ENCODE data around the gene ARL17B.
"Not testable (repeated sequence)": the region's sequence is repeated elsewhere in the genome, so short reads cannot be mapped to it uniquely, and the experiment has no call there.

ARL17B gene

GRCh38 chr17:46361755-46362154 is at the start of gene ARL17B:
Gene ARL17B, minus strand, starts transcription at chr17:46361766. Its CDS starts 3,369 bp downstream, at chr17:46358397.
- DNase-seq, result not testable (repeated sequence)

- not testable (repeated sequence) for DNase-seq
These were observed 48.3 kb upstream of the ARL17B start for GRCh38 chr17:46409864-46410263.

- not testable (repeated sequence) for DNase-seq
These were observed 45.6 kb upstream of the ARL17B start for GRCh38 chr17:46407155-46407554.

GRCh38 chr17:46401033-46401787 is 39.6 kb upstream of the ARL17B start:
- DNase-seq, result not testable (repeated sequence)

- not testable (repeated sequence) for DNase-seq
These were observed 39.0 kb upstream of the ARL17B start for GRCh38 chr17:46400543-46400942.

- DNase-seq, result not testable (repeated sequence)
These were observed 38.4 kb upstream of the ARL17B start for GRCh38 chr17:46399993-46400392.

- DNase-seq, result not testable (repeated sequence)
These were observed 34.7 kb upstream of the ARL17B start for GRCh38 chr17:46396292-46396691.

- not testable (repeated sequence) for DNase-seq
These were observed 32.1 kb upstream of the ARL17B start for GRCh38 chr17:46393702-46394101.

- not testable (repeated sequence) for DNase-seq
These were observed 23.9 kb upstream of the ARL17B start for GRCh38 chr17:46385491-46385890.

GRCh38 chr17:46383118-46383517 is 21.6 kb upstream of the ARL17B start:
- not testable (repeated sequence) for DNase-seq

- DNase-seq, result not testable (repeated sequence)
These were observed 11.9 kb upstream of the ARL17B start for GRCh38 chr17:46373418-46373817.

GRCh38 chr17:46372236-46373229 is 11.0 kb upstream of the ARL17B start:
- DNase-seq, result not testable (repeated sequence)

GRCh38 chr17:46367520-46367919 is 6.0 kb upstream of the ARL17B start:
- not testable (repeated sequence) for DNase-seq

GRCh38 chr17:46361145-46361735 is 326 bp downstream of the ARL17B start:
- DNase-seq, result not testable (repeated sequence)

- DNase-seq, result not testable (repeated sequence)
These were observed 7.7 kb downstream of the ARL17B start for GRCh38 chr17:46353856-46354255.

- not testable (repeated sequence) for DNase-seq
These were observed 12.5 kb downstream of the ARL17B start for GRCh38 chr17:46349060-46349459.

- not testable (repeated sequence) for DNase-seq
These were observed 13.2 kb downstream of the ARL17B start for GRCh38 chr17:46348345-46348744.

- DNase-seq, result not testable (repeated sequence)
These were observed 19.4 kb downstream of the ARL17B start for GRCh38 chr17:46342131-46342530.

GRCh38 chr17:46341220-46341619 is 20.3 kb downstream of the ARL17B start:
- not testable (repeated sequence) for DNase-seq

- not testable (repeated sequence) for DNase-seq
These were observed 66.7 kb downstream of the ARL17B start, which contains the start of gene LRRC37A for GRCh38 chr17:46294831-46295230. Gene LRRC37A, plus strand, starts transcription at chr17:46295131. Its CDS starts 3 bp downstream, at chr17:46295134.

- not testable (repeated sequence) for DNase-seq
These were observed 69.9 kb downstream of the ARL17B start for GRCh38 chr17:46291618-46292017.

GRCh38 chr17:46290906-46291546 is 70.5 kb downstream of the ARL17B start:
- not testable (repeated sequence) for DNase-seq
